Ovary (tissue), 9 donors: Measurements from ENCODE around the gene CDC20B. TPM values are rescaled to one million over a fixed set of nuclear protein-coding genes. Genes with fewer than 3 reads are reported as not detected.
A peak's percentile ranks its signal among the peaks of the same experiment; 100 is the strongest.

ENCODE experiments used
- DNase-seq, 5 donors: peaks; one replicate each; pipeline ENCODE4 v3.0.0-alpha.2; 2019 to 2020
- H3K27ac ChIP-seq, 2 donors: fragments of 200-600 bp; one replicate each; pipeline versions ENCODE4 v1.5.1 to v1.8.0; 2019 to 2022
- H3K27me3 ChIP-seq: fragments of 200-600 bp; one replicate; pipeline ENCODE4 v1.8.0; 2022
- H3K36me3 ChIP-seq: fragments of 200-600 bp; sonication (generic); one replicate; pipeline ENCODE4 v1.5.1; 2019
- H3K4me1 ChIP-seq: one replicate; pipeline ENCODE4 v1.8.1; 2013; ENCODE audit warnings: mild to moderate bottlenecking, moderate library complexity; ENCODE audit not compliant: insufficient read depth
- H3K4me3 ChIP-seq: fragments of 200-600 bp; sonication (generic); one replicate; pipeline ENCODE4 v1.5.1; 2017
- H3K9me3 ChIP-seq, 2 donors: fragments of 200-600 bp in 1 of 2; sonication (generic) in 1 of 2; one replicate each; pipeline versions ENCODE4 v1.5.1 to v1.8.1; 2013 to 2019; ENCODE audit warnings: mild to moderate bottlenecking in 1 of 2, moderate library complexity in 1 of 2
- EP300 ChIP-seq: sonication (generic); formaldehyde crosslinking; IDR thresholded peaks from one replicate; pipeline ENCODE4 v1.6.1; 2017; ENCODE audit warnings: antibody characterized with exemption
- POLR2A ChIP-seq: fragments of 450-650 bp; IDR thresholded peaks from one replicate; pipeline ENCODE4 v1.6.1; 2017; ENCODE audit warnings: antibody characterized with exemption, mild to moderate bottlenecking, moderate library complexity
- WGBS, 3 donors: extraction: QIAGEN DNeasy Blood & Tissue Kit in 1 of 3; methylation state at CpG; one replicate each; pipeline versions ENCODE4 v1.1.5 to v1.1.7; 2013 to 2017; 5-methylcytosine and 5-hydroxymethylcytosine counted together
- intact Hi-C, 4 donors: fragments of 100-400 bp; cut with DNase I; formaldehyde crosslinking; loops; one replicate each; pipeline versions ENCODE4 v1.11.0 to v1.15.1; 2022 to 2023
- microRNA counts: library from miRNA; unstranded; fragments of <30 nt; microRNA quantifications from one replicate; lab custom pipeline; 2016
- microRNA-seq, 3 donors: library from miRNA; unstranded; fragments of <30 nt; microRNA quantifications; one replicate each; pipeline versions ENCODE4 to v1.2.0, GENCODE V29; 2019 to 2020
- polyA plus RNA-seq, 2 donors: library from polyadenylated mRNA; stranded (reverse); fragments of 200-250 nt in 1 of 2; fragments of 350-450 nt in 1 of 2; fragmentation: Illumina TruSeq in 1 of 2; extraction: RNeasy Lipid Tissue Mini Kit (QIAGEN cat#74804) in 1 of 2; gene quantifications; one replicate each; pipeline ENCODE4 v1.2.3, GENCODE V29; 2013 to 2014
- small RNA-seq: library from RNA; depleted of rRNA; stranded (forward); fragments of <200 nt; gene quantifications from one replicate; pipeline ENCODE3, GENCODE V24; 2016
- total RNA-seq, 7 donors: library from RNA; depleted of rRNA in 2 of 7; stranded (reverse); fragments of >200 nt in 2 of 7; fragmentation: NEBNext Ultra II Directional in 3 of 7; extraction: Animal tissue kit (Norgen Biotek cat#: 25700) in 3 of 7; gene quantifications; one replicate each; pipeline versions ENCODE4 v1.1.0 to v1.2.4, GENCODE V29; 2016 to 2023
- TF ChIP-seq, protein P1 (sequence below), 3 donors: fragments of 450-650 bp in 2 of 3; fragments of 200-600 bp in 1 of 3; IDR thresholded peaks; one replicate each; pipeline versions ENCODE4 v1.5.1 to v1.8.0; 2016 to 2022; ENCODE audit warnings: antibody characterized with exemption in 3 of 3, mild to moderate bottlenecking in 1 of 3
- donor health status: DM: no; HTN: no; CAD: no; lungs with moderate emphysema.
- donor health status: DM: no; HTN: no; CAD: no.
- donor health status: Bipolar disorder and iron deficiency.
- donor health status: DM: yes; HTN: yes; CAD: no.
- donor health status: DM: no; HTN: no; CAD: no.
- donor health status: DM: yes; HTN: yes; CAD: no.

CDC20B gene
- total and polyA plus RNA-seq, 9 donors: 0.12 to 10.7 (median 0.24) TPM; not detected in 4

DNA sequence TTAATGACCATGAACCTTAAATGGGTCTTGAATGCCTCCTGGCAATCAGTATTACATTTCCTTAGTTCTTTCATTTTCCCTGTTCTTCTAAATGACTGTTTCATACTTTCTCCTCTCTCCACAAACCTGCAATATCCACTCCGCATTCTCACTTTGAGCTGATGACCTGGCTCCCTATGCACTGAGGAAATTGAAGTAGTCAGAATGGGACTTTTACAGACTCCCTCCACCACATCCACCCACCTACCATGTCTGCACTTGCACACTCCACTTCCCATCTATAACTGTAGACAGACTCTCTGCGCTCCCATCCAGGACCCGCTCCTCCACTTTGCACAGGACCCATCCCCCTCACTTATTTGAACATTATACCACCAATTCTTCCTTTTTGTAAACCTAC lies 106.7 kb downstream of the CDC20B start:
- no peak for TF ChIP-seq EP300
- TF ChIP-seq, protein P1, sequence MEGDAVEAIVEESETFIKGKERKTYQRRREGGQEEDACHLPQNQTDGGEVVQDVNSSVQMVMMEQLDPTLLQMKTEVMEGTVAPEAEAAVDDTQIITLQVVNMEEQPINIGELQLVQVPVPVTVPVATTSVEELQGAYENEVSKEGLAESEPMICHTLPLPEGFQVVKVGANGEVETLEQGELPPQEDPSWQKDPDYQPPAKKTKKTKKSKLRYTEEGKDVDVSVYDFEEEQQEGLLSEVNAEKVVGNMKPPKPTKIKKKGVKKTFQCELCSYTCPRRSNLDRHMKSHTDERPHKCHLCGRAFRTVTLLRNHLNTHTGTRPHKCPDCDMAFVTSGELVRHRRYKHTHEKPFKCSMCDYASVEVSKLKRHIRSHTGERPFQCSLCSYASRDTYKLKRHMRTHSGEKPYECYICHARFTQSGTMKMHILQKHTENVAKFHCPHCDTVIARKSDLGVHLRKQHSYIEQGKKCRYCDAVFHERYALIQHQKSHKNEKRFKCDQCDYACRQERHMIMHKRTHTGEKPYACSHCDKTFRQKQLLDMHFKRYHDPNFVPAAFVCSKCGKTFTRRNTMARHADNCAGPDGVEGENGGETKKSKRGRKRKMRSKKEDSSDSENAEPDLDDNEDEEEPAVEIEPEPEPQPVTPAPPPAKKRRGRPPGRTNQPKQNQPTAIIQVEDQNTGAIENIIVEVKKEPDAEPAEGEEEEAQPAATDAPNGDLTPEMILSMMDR (IDR thresholded peaks at IDR 0.05): no peak
- DNase-seq: no peak
- Histone ChIP-seq H3K4me1 (no peaks in the 10 kb centered on the region), H3K36me3 (no peaks in the 10 kb centered on the region), H3K27ac (no peak overlapping the region), H3K4me3 (no peak overlapping the region), H3K9me3 (no peaks in the 10 kb centered on the region), H3K27me3 (no peaks in the 10 kb centered on the region)
- 91 to 94% (median 94%) methylated on average over 3 of the region's 3 CpGs for WGBS, 3 donors
- intact Hi-C loops: no loop called here

DNA sequence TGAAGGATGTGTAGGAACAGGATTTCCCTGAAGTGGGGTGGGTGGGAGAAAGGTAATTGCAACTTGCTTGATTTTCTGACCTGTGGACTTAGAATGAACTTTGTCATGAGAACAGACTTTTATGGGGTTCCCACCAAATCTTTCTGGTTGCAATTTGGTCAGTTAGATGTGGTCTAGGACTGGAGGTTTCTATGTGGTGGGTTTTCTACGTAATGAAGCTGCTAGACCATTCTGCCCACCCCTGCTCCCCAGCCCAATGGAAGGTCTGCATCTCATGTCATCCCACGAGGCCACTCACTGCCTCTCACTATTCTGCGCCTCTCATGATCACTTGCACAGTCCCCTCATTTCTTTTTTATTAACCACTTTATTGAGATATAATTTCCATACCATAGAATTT lies 108.5 kb downstream of the CDC20B start:
- WGBS, 3 donors: 80 to 89% (median 83%) methylated on average over 3 of the region's 3 CpGs
- intact Hi-C loops: no loop called here

DNA sequence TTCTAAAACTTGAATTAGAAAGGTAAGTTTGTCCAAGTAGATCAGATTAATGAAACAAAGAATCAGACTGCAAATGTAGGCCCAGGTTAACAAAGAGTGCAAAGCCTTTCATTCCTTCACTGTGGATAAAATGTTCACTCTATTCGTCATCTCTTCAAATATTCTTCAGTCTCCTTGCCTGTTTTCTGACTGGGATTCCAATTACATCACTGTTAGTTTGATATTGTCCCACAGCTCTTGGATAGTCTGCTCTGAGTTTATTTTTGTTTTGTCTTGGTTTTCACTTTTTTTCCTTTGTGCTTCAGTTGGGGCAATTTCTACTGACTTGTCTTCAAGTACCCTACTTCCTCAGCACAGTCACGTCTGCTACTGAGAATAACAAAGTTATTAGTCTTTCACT lies 109.1 kb downstream of the CDC20B start:
- no peak for TF ChIP-seq EP300
- no peak for TF ChIP-seq POLR2A
- TF ChIP-seq, protein P1 (IDR thresholded peaks at IDR 0.05): no peak
- no peaks in the 10 kb centered on the region for H3K4me1 ChIP-seq
- 62 to 74% (median 73%) methylated on average over 2 of the region's 2 CpGs for WGBS, 3 donors
- no peak for DNase-seq
- no peaks in the 10 kb centered on the region for H3K9me3 ChIP-seq
- no peaks in the 10 kb centered on the region for H3K27me3 ChIP-seq
- H3K27ac ChIP-seq: no peak overlapping the region
- H3K4me3 ChIP-seq: no peak overlapping the region
- intact Hi-C loops: no loop called here
- no peaks in the 10 kb centered on the region for H3K36me3 ChIP-seq

More for the DNA sequence above, 108.5 kb downstream of the CDC20B start:
- TF ChIP-seq, protein P1 (IDR thresholded peaks at IDR 0.05): no peak
- TF ChIP-seq EP300 (no peak), POLR2A (no peak)
- no peak for DNase-seq
- H3K4me1 ChIP-seq: no peaks in the 10 kb centered on the region
- no peaks in the 10 kb centered on the region for H3K9me3 ChIP-seq
- no peaks in the 10 kb centered on the region for H3K27me3 ChIP-seq
- no peak overlapping the region for H3K4me3 ChIP-seq
- H3K27ac ChIP-seq: no peak overlapping the region
- no peaks in the 10 kb centered on the region for H3K36me3 ChIP-seq

DNA sequence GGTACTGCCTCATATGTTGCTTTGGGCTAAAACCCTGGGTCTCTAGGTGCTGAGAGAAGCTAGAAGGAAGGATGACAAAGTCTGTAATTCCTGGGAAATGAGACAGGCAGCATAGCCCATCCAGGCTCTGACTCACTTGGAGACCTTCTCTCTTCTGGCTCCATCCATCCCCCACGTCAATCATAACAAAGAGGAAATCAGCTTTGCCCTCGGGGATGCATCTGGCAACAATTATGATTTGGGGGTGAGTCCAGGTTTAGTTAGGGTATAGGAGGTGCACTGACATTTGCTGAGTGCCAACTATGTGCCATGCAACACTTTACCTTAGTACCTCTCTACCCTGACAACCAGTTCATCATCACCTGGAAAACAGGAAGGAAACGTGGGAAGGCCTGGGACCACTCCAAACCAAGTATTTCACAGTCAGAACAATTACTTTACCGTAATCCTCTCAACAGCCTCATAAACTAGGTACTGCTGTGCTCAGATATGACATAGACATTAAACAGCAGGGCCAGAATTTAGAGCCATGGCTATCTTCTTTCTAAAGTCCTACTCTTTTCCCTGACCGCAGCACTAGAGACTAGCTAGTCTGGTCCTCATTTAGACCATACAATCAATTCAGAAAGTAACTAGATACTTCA lies 109.6 kb downstream of the CDC20B start:
- no peaks in the 10 kb centered on the region for H3K36me3 ChIP-seq
- no peak overlapping the region for H3K4me3 ChIP-seq
- H3K27ac ChIP-seq: no peak overlapping the region
- TF ChIP-seq, protein P1 (IDR thresholded peaks at IDR 0.05): no peak
- TF ChIP-seq EP300: no peak
- TF ChIP-seq POLR2A: no peak
- no peak for DNase-seq
- no peaks in the 10 kb centered on the region for H3K4me1 ChIP-seq
- H3K27me3 ChIP-seq: no peaks in the 10 kb centered on the region
- intact Hi-C loops: no loop called here
- 64 to 69% (median 68%) methylated on average over 5 of the region's 5 CpGs for WGBS, 3 donors
- H3K9me3 ChIP-seq: no peaks in the 10 kb centered on the region

MicroRNAs encoded within 50 kb of the gene (microRNA counts, 767-probe panel; counts per million panel counts)
- microRNA hsa-miR-449a (lab: Ali Mortazavi, UCI): 530 counts per million, percentile 78 among the panel's probes with 10 or more counts
- microRNA hsa-miR-449b-5p (lab: Ali Mortazavi, UCI): 530 counts per million, percentile 78 among the panel's probes with 10 or more counts
- microRNA hsa-miR-449c-5p (lab: Ali Mortazavi, UCI): 530 counts per million, percentile 78 among the panel's probes with 10 or more counts

Small RNA genes within 50 kb of the gene (microRNA-seq; reads per million reads assigned to microRNA genes)
- gene MIR449A (4.2 to 17.5 (median 8.2) reads per million in 3 donors), gene MIR449B (0.32 to 1.1 (median 0.38) reads per million in 3 donors), gene MIR449C (0.38 to 0.89 (median 0.63) reads per million in 3 donors)

Small RNA genes within 50 kb of the gene (small RNA-seq; reads per million reads assigned to genes)
- gene MIR449A (2.7 reads per million, percentile 75 among the genes with 10 or more reads in this experiment), gene MIR449B (not detected), gene MIR449C (5.8 reads per million, percentile 81 among the genes with 10 or more reads in this experiment)

Other genes starting within 250 kb of the CDC20B start
- under 1 TPM in 4 of 7 donors, not detected in 3; 0.10 to 0.50 (median 0.19) TPM for gene ESM1, start 187.6 kb downstream of the CDC20B start, total RNA-seq
- 1 to 10 TPM in 1 of 2 donors, under 1 TPM in 1; 0.47 to 1.5 TPM for gene ESM1, start 187.6 kb downstream of the CDC20B start, polyA plus RNA-seq
- 1 to 10 TPM in 1 of 7 donors, under 1 TPM in 4, not detected in 2; 0.23 to 1.1 (median 0.77) TPM for gene GZMK, start 148.9 kb downstream of the CDC20B start, total RNA-seq
- gene GZMK, start 148.9 kb downstream of the CDC20B start, polyA plus RNA-seq: 1 to 10 TPM in 1 of 2 donors, under 1 TPM in 1; 0.47 to 9.5 TPM
- 1 to 10 TPM in 2 of 7 donors, under 1 TPM in 4, not detected in 1; 0.51 to 1.8 (median 0.96) TPM for gene GZMA, start 70.5 kb downstream of the CDC20B start, total RNA-seq
- gene GZMA, start 70.5 kb downstream of the CDC20B start, polyA plus RNA-seq: 10 to 100 TPM in 1 of 2 donors, 1 to 10 TPM in 1; 1.5 to 12.9 TPM
- gene GPX8, start 13.0 kb downstream of the CDC20B start, total RNA-seq: 10 to 100 TPM; 14.4 to 58.7 (median 29.8) TPM
- 10 to 100 TPM; 25.5 to 58.8 TPM for gene GPX8, start 13.0 kb downstream of the CDC20B start, polyA plus RNA-seq
- gene MCIDAS, start 54.1 kb upstream of the CDC20B start, total RNA-seq: 1 to 10 TPM in 1 of 7 donors, under 1 TPM in 1, not detected in 5; 0.10 to 1.5 TPM
- not detected for gene MCIDAS, start 54.1 kb upstream of the CDC20B start, polyA plus RNA-seq
- gene CCNO, start 60.4 kb upstream of the CDC20B start, total RNA-seq: 10 to 100 TPM in 1 of 7 donors, 1 to 10 TPM in 4, under 1 TPM in 2; 0.36 to 11.8 (median 1.7) TPM
- gene CCNO, start 60.4 kb upstream of the CDC20B start, polyA plus RNA-seq: 1 to 10 TPM in 1 of 2 donors, under 1 TPM in 1; 0.13 to 1.1 TPM
- 10 to 100 TPM; 18.4 to 25.2 (median 21.5) TPM for gene DHX29, start 134.5 kb upstream of the CDC20B start, total RNA-seq
- 10 to 100 TPM; 13.1 to 14.1 TPM for gene DHX29, start 134.5 kb upstream of the CDC20B start, polyA plus RNA-seq
- gene MTREX, start 134.8 kb upstream of the CDC20B start, total RNA-seq: 10 to 100 TPM; 56.8 to 65.3 (median 62.6) TPM
- gene MTREX, start 134.8 kb upstream of the CDC20B start, polyA plus RNA-seq: 10 to 100 TPM; 24.3 to 39.1 TPM